NT2/D1 (cell line): ENCODE data around the gene NDUFS6.

ENCODE experiments used
- SUZ12 ChIP-seq: IDR thresholded peaks from 2 replicates; pipeline ENCODE4 v1.6.1; 2011; ENCODE audit not compliant: insufficient read length, insufficient read depth; ENCODE audit errors: extremely low read depth
- YY1 ChIP-seq: IDR thresholded peaks from 2 replicates; pipeline ENCODE4 v1.6.1; 2011; ENCODE audit not compliant: insufficient read length, insufficient read depth

DNA sequence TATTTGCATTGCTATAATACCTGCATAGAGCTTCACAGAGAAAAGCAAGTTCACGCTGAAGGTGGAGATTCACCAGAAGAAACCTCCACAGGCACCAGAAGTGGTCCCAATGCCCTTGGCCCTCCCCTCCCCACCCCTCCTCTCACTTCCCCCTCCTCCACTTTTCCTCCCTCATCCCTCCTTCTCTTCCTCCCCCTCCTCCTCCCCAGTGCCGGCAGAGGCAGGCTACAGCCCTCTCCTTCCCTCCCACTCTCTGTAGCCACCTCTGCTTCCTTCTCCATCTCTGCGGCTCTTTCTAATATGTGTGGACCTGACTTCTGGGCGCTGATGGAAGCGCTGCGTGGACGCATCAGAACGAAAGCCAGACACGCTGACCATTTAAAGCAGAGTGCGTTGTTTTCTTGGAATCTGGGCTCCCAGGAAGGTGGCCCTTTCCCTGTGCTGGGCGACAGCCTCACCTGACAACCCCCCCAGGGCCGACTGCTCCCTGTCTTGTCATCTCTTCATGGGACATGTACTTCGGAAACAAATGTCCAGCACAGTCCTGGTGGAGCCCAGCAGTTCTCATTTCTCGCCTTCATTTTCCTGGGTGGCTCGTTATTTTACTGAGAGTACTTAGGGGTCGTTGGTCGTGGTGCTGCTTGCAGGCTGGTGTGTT lies 29.5 kb downstream of the NDUFS6 start:
- TF ChIP-seq YY1 (no peak), SUZ12 (no peak)
